GM12878 (cell line): Measurements from ENCODE around the gene RBM10.

Source experiments
- CTCF ChIP-seq, 3 experiments: IDR thresholded peaks in 2 of 3; conservative IDR thresholded peaks in 1 of 3; 2 replicates each; pipeline ENCODE4 v1.5.1; 2011; ENCODE audit warnings: low read depth in 3 of 3, low read length in 3 of 3, mild to moderate bottlenecking in 3 of 3, control low read depth in 2 of 3, moderate library complexity in 2 of 3, inconsistent platforms in 1 of 3, mixed read lengths in 1 of 3; ENCODE audit not compliant: control insufficient read depth in 2 of 3, insufficient read depth in 1 of 3; ENCODE audit errors: extremely low read depth in 1 of 3
- EZH2 ChIP-seq: IDR thresholded peaks from 2 replicates; pipeline ENCODE4 v1.6.1; 2012; ENCODE audit warnings: low read depth, mild to moderate bottlenecking, control low read depth, inconsistent platforms, low read length, borderline replicate concordance; ENCODE audit not compliant: control insufficient read depth
- MYC ChIP-seq: IDR thresholded peaks from 2 replicates; pipeline ENCODE4 v1.6.1; 2011; ENCODE audit warnings: mild to moderate bottlenecking, low read length, moderate library complexity, inconsistent platforms; ENCODE audit not compliant: insufficient read depth, insufficient replicate concordance, insufficient read length, severe bottlenecking
- PBX3 ChIP-seq: IDR thresholded peaks from 2 replicates; pipeline ENCODE4 v1.6.1; 2011; ENCODE audit warnings: mild to moderate bottlenecking, low read depth, low read length, moderate library complexity; ENCODE audit not compliant: insufficient replicate concordance
- USF2 ChIP-seq: IDR thresholded peaks from 2 replicates; pipeline ENCODE4 v1.6.1; 2011; ENCODE audit warnings: low read depth, low read length, improper control_type of control experiment, borderline replicate concordance
- YY1 ChIP-seq: IDR thresholded peaks from 2 replicates; pipeline ENCODE4 v1.6.1; 2011; ENCODE audit warnings: low read depth, mild to moderate bottlenecking, low read length

- no peak for TF ChIP-seq USF2
- no peak for TF ChIP-seq YY1
- TF ChIP-seq EZH2 = no peak
- no peak for TF ChIP-seq CTCF (IDR thresholded peaks at IDR 0.05 in 2 of 3, conservative IDR thresholded peaks at IDR 0.05 in 1 of 3; ENCODE audit: control insufficient read depth in 2 of 3, extremely low read depth in 1 of 3, insufficient read depth in 1 of 3, low read depth in 3 of 3, low read length in 3 of 3)
- no peak for TF ChIP-seq PBX3
- TF ChIP-seq MYC = no peak
Observed at GRCh38 chrX:47148946-47149345, 3.9 kb downstream of the RBM10 start.
